HG03175 (cell line): ENCODE measurements around the gene SLAIN1.
"Not testable (repeated sequence)": the region's sequence is repeated elsewhere in the genome, so short reads cannot be mapped to it uniquely, and the experiment has no call there.

Source experiments
- ATAC-seq: cut with Tn5 transposase; IDR thresholded peaks from one replicate; pipeline ENCODE4 v1.9.1; 2021; ENCODE audit warnings: mild to moderate bottlenecking, moderate library complexity; ENCODE audit not compliant: unreplicated experiment

The SLAIN1 gene

GRCh38 chr13:77697217-77698103, at the start of gene SLAIN1:
Gene SLAIN1, plus strand, starts transcription at chr13:77697687. Its CDS starts 227 bp downstream, at chr13:77697914.
- peak; percentile 66 for ATAC-seq

- ATAC-seq = no peak
Observed at GRCh38 chr13:77650409-77650808, 47.1 kb upstream of the SLAIN1 start.

- no peak for ATAC-seq
Observed at GRCh38 chr13:77653301-77653700, 44.2 kb upstream of the SLAIN1 start.

DNA sequence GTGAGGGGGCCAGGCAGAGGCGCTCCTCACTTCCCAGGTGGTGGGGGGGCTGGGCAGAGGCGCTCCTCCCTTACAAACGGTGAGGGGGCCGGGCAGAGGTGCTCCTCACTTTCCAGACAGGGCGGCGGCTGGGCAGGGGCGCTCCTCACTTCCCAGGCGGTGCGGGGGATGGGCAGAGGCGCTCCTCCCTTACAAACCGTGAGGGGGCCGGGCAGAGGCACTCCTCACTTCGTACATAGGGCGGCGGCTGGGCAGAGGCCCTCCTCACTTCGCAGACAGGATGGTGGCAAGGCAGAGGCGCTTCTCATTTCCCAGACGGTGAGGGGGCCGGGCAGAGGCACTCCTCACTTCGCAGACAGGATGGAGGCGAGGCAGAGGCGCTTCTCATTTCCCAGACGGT, 37.5 kb upstream of the SLAIN1 start:
- ATAC-seq = not testable (repeated sequence)

GRCh38 chr13:77660841-77661250, 36.6 kb upstream of the SLAIN1 start:
- no peak for ATAC-seq

GRCh38 chr13:77662301-77662700, 35.2 kb upstream of the SLAIN1 start:
- not testable (repeated sequence) for ATAC-seq

GRCh38 chr13:77662831-77663230, 34.7 kb upstream of the SLAIN1 start:
- not testable (repeated sequence) for ATAC-seq

GRCh38 chr13:77674852-77675251, 22.6 kb upstream of the SLAIN1 start:
- ATAC-seq = no peak

GRCh38 chr13:77678691-77679235, 18.7 kb upstream of the SLAIN1 start:
- no peak for ATAC-seq

- no peak for ATAC-seq
Observed at GRCh38 chr13:77687799-77688198, 9.7 kb upstream of the SLAIN1 start.

- no peak for ATAC-seq
Observed at GRCh38 chr13:77691871-77692270, 5.6 kb upstream of the SLAIN1 start.

- no peak for ATAC-seq
Observed at GRCh38 chr13:77692746-77693448, 4.6 kb upstream of the SLAIN1 start.

- ATAC-seq = no peak
Observed at GRCh38 chr13:77693449-77693940, 4.0 kb upstream of the SLAIN1 start.

GRCh38 chr13:77696006-77696878, 1.2 kb upstream of the SLAIN1 start:
- ATAC-seq = no peak

GRCh38 chr13:77696879-77697216, 639 bp upstream of the SLAIN1 start:
- peak; percentile 9 for ATAC-seq

- ATAC-seq = peak; percentile 26
Observed at GRCh38 chr13:77698201-77699058, 943 bp downstream of the SLAIN1 start.

GRCh38 chr13:77699059-77699680, 1.7 kb downstream of the SLAIN1 start:
- ATAC-seq = no peak

DNA sequence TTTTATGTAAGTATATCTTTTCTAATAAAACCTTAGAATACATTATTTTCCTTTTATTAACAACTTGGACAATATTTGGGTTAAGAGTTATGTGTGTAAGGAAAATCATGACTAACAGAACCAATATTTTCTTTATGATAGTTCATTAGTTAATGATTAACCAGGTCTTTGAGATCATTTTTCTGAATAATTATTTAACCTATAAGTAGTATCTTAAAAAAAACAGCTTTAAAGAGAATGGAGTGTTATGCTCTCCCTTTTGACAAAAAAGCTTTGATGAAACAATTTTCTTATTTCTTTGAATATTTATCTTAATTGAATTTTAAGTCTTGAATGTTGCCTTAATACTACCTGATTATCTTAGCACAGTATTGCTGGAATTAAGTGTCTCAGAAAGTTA, 3.8 kb downstream of the SLAIN1 start:
- no peak for ATAC-seq

GRCh38 chr13:77702366-77702765, 4.9 kb downstream of the SLAIN1 start:
- no peak for ATAC-seq
